H1 (cell line): ENCODE data around the gene ZNF385B. TPM values are rescaled to one million over a fixed set of nuclear protein-coding genes. Genes with fewer than 3 reads are reported as not detected.

Experiments
- CTCF ChIA-PET: fragments of 300-600 bp; sonication (Branson Sonifier 250); formaldehyde crosslinking; loops from one replicate; lab custom pipeline; 2021; ENCODE audit not compliant: partially characterized antibody; lab: Charles Lee
- POLR2A ChIA-PET: fragments of 300-600 bp; sonication (Branson Sonifier 250); formaldehyde crosslinking; loops from one replicate; lab custom pipeline; 2021; ENCODE audit warnings: inconsistent platforms; ENCODE audit not compliant: partially characterized antibody; lab: Charles Lee
- DNase-seq, 2 experiments: peaks; one replicate each; pipeline versions ENCODE4 v3.0.0 to v3.0.0-alpha.2; 2010 to 2022; ENCODE audit warnings: low spot score in 2 of 2, low read depth in 1 of 2, mixed read lengths in 1 of 2
- FAIRE-seq: peaks from 2 replicates; lab custom pipeline; 2011; peaks lifted over from hg19 to GRCh38; lab: Jason Lieb, UNC
- H2AFZ ChIP-seq: 2 replicates; pipeline ENCODE4 v1.8.1; 2012; ENCODE audit warnings: low read length, inconsistent platforms
- H2AK5ac ChIP-seq: 2 replicates; pipeline ENCODE4 v1.6.1; 2013; ENCODE audit warnings: low read depth, low read length
- H2BK120ac ChIP-seq: replicated peaks from 2 replicates; pipeline ENCODE3; 2013; ENCODE audit warnings: low read depth, low read length, inconsistent platforms
- H2BK12ac ChIP-seq: 2 replicates; pipeline ENCODE4 v1.6.1; 2013; ENCODE audit warnings: low read depth, low read length
- H2BK15ac ChIP-seq: 2 replicates; pipeline ENCODE4 v1.6.1; 2013; ENCODE audit warnings: low read length
- H2BK20ac ChIP-seq: 2 replicates; pipeline ENCODE4 v1.6.1; 2013; ENCODE audit warnings: low read length
- H2BK5ac ChIP-seq: 2 replicates; pipeline ENCODE4 v1.6.1; 2013; ENCODE audit warnings: low read depth, low read length
- H3K14ac ChIP-seq: 2 replicates; pipeline ENCODE4 v1.6.1; 2013; ENCODE audit warnings: inconsistent platforms; ENCODE audit not compliant: insufficient read length
- H3K18ac ChIP-seq: 2 replicates; pipeline ENCODE4 v1.6.1; 2013; ENCODE audit warnings: low read length; ENCODE audit errors: extremely low read depth
- H3K23ac ChIP-seq: 2 replicates; pipeline ENCODE4 v1.6.1; 2013; ENCODE audit warnings: inconsistent platforms; ENCODE audit not compliant: insufficient read length
- H3K23me2 ChIP-seq: 2 replicates; pipeline ENCODE4 v1.6.1; 2013; ENCODE audit warnings: low read depth, low read length
- H3K27ac ChIP-seq: 2 replicates; pipeline ENCODE4 v1.6.1; 2011; ENCODE audit warnings: low read depth, low read length, inconsistent platforms
- H3K27me3 ChIP-seq, 4 experiments: replicated peaks in 1 of 4; 1 replicate in 1 of 4; 2 replicates in 3 of 4; pipeline versions ENCODE4 v1.6.1 to v1.8.1; 2011 to 2013; ENCODE audit warnings: low read length in 3 of 4, mild to moderate bottlenecking in 3 of 4, inconsistent platforms in 2 of 4, mixed read lengths in 2 of 4, moderate library complexity in 1 of 4; ENCODE audit not compliant: control insufficient read depth in 3 of 4, insufficient read depth in 3 of 4; ENCODE audit errors: extremely low read depth in 1 of 4
- H3K36me3 ChIP-seq, 4 experiments: 2 replicates each; pipeline versions ENCODE4 v1.6.1 to v1.8.1; 2011 to 2013; ENCODE audit warnings: mild to moderate bottlenecking in 4 of 4, low read length in 3 of 4, moderate library complexity in 2 of 4, control low read depth in 1 of 4, inconsistent platforms in 1 of 4; ENCODE audit not compliant: insufficient read depth in 4 of 4, control insufficient read depth in 2 of 4
- H3K4ac ChIP-seq: replicated peaks from 2 replicates; pipeline ENCODE3; 2013; ENCODE audit warnings: low read length, low read depth, mixed read lengths, inconsistent platforms; ENCODE audit not compliant: insufficient read length
- H3K4me1 ChIP-seq, 4 experiments: replicated peaks in 1 of 4; 1 replicate in 1 of 4; 2 replicates in 3 of 4; pipeline versions ENCODE4 v1.6.1 to v1.8.1; 2011 to 2013; ENCODE audit warnings: low read length in 3 of 4, inconsistent platforms in 2 of 4, mixed read lengths in 1 of 4; ENCODE audit not compliant: insufficient read depth in 4 of 4, control insufficient read depth in 3 of 4
- H3K4me2 ChIP-seq, 2 experiments: 2 replicates each; pipeline versions ENCODE4 v1.6.1 to v1.8.1; 2011 to 2013; ENCODE audit warnings: low read depth in 2 of 2, low read length in 2 of 2, control low read depth in 1 of 2, inconsistent platforms in 1 of 2, mild to moderate bottlenecking in 1 of 2; ENCODE audit not compliant: insufficient read depth in 1 of 2
- H3K4me3 ChIP-seq, 4 experiments: fragments of 200-600, 300-600 bp in 1 of 4; sonication (generic), shearing (Covaris generic), sonication (Bioruptor Twin) in 1 of 4; 2 replicates each; pipeline versions ENCODE4 v1.5.1 to v1.8.1; 2011 to 2016; ENCODE audit warnings: low read length in 4 of 4, low read depth in 3 of 4, control low read depth in 2 of 4, inconsistent platforms in 2 of 4, mild to moderate bottlenecking in 2 of 4, mixed read lengths in 1 of 4, moderate library complexity in 1 of 4; ENCODE audit not compliant: insufficient read depth in 2 of 4; ENCODE audit errors: extremely low read depth in 1 of 4
- H3K56ac ChIP-seq: replicated peaks from 2 replicates; pipeline ENCODE3; 2013; ENCODE audit warnings: low read depth, mild to moderate bottlenecking, mixed read lengths, low read length, inconsistent platforms; ENCODE audit not compliant: insufficient read length
- H3K79me1 ChIP-seq: 2 replicates; pipeline ENCODE4 v1.6.1; 2013; ENCODE audit warnings: low read depth, low read length, control low read depth
- H3K79me2 ChIP-seq, 2 experiments: 2 replicates each; pipeline versions ENCODE4 v1.6.1 to v1.8.1; 2012 to 2013; ENCODE audit warnings: low read length in 2 of 2, mild to moderate bottlenecking in 2 of 2, inconsistent platforms in 1 of 2; ENCODE audit not compliant: insufficient read depth in 2 of 2, control insufficient read depth in 1 of 2
- H3K9ac ChIP-seq, 4 experiments: replicated peaks in 1 of 4; 1 replicate in 1 of 4; 2 replicates in 3 of 4; pipeline versions ENCODE4 v1.6.1 to v1.8.1; 2011 to 2013; ENCODE audit warnings: low read depth in 3 of 4, low read length in 3 of 4, control low read depth in 2 of 4, mild to moderate bottlenecking in 2 of 4, moderate library complexity in 2 of 4, inconsistent platforms in 1 of 4; ENCODE audit errors: extremely low read depth in 1 of 4
- H3K9me3 ChIP-seq, 2 experiments: 2 replicates each; pipeline versions ENCODE4 v1.6.1 to v1.8.1; 2012 to 2013; ENCODE audit warnings: mild to moderate bottlenecking in 2 of 2, moderate library complexity in 2 of 2, control low read depth in 1 of 2, inconsistent platforms in 1 of 2, low read depth in 1 of 2, low read length in 1 of 2, mixed read lengths in 1 of 2; ENCODE audit not compliant: insufficient read depth in 2 of 2
- H4K20me1 ChIP-seq, 2 experiments: replicated peaks in 1 of 2; 2 replicates each; pipeline versions ENCODE3 to v1.8.1; 2011 to 2013; ENCODE audit warnings: inconsistent platforms in 2 of 2, low read length in 2 of 2, mild to moderate bottlenecking in 1 of 2; ENCODE audit not compliant: insufficient read depth in 2 of 2, control insufficient read depth in 1 of 2
- H4K5ac ChIP-seq: 2 replicates; pipeline ENCODE4 v1.6.1; 2013; ENCODE audit warnings: low read length, low read depth, mixed read lengths, inconsistent platforms; ENCODE audit not compliant: insufficient read length
- H4K8ac ChIP-seq: 2 replicates; pipeline ENCODE4 v1.8.0; 2013; ENCODE audit warnings: mild to moderate bottlenecking, moderate library complexity, low read length, inconsistent platforms; ENCODE audit not compliant: insufficient read depth; ENCODE audit errors: extremely low read depth
- H4K91ac ChIP-seq: replicated peaks from 2 replicates; pipeline ENCODE3; 2013; ENCODE audit warnings: low read length, mixed read lengths, inconsistent platforms; ENCODE audit not compliant: insufficient read length
- CBX5 ChIP-seq: fragments of 300-800, 300-1000 bp; sonication (generic); IDR thresholded peaks from 2 replicates; pipeline ENCODE4 v1.7.1; 2016; ENCODE audit warnings: antibody characterized with exemption, low read length, low read depth
- RAD21 ChIP-seq, 2 experiments: IDR thresholded peaks in 1 of 2; conservative IDR thresholded peaks in 1 of 2; 2 replicates each; pipeline ENCODE4 v1.6.1; 2011; ENCODE audit warnings: low read depth in 2 of 2, low read length in 2 of 2, improper control_type of control experiment in 1 of 2, inconsistent platforms in 1 of 2, mild to moderate bottlenecking in 1 of 2, moderate library complexity in 1 of 2
- WGBS, 2 experiments: shearing (Covaris generic) in 1 of 2; methylation state at CpG; one replicate each; pipeline versions ENCODE4 v1.1.6 to v1.1.7; 2013 to 2015; ENCODE audit warnings: low lambda C conversion rate in 2 of 2, mixed read lengths in 2 of 2, inconsistent platforms in 1 of 2, low coverage in 1 of 2, missing lambda C conversion rate in 1 of 2; ENCODE audit not compliant: insufficient replicate concordance in 2 of 2, insufficient coverage in 1 of 2, insufficient read length in 1 of 2; ENCODE audit errors: extremely low coverage in 1 of 2, missing lambda C conversion rate in 1 of 2; 5-methylcytosine and 5-hydroxymethylcytosine counted together
- polyA plus RNA-seq, 7 experiments: library from polyadenylated mRNA; depleted of rRNA in 3 of 7; stranded (reverse) in 5 of 7; unstranded in 2 of 7; fragments of >200 nt in 5 of 7; fragments of 200-250 nt in 2 of 7; gene quantifications; 1 replicate in 5 of 7; 2 replicates in 1 of 7; 4 replicates in 1 of 7; pipeline versions ENCODE4 v1.2.1 to v1.2.3, GENCODE V29; 2011 to 2013; ENCODE audit warnings: missing spikeins in 2 of 7, mixed read lengths in 2 of 7
- total RNA-seq: library from RNA; stranded (reverse); fragmentation: NEBNext Ultra II Directional; extraction: Animal tissue kit (Norgen Biotek cat#: 25700); gene quantifications from 2 replicates; pipeline ENCODE4 v1.2.1, GENCODE V29; 2021
- TF ChIP-seq, protein P1 (sequence below), 3 experiments: IDR thresholded peaks; 1 replicate in 2 of 3; 2 replicates in 1 of 3; pipeline versions ENCODE4 v1.5.1 to v1.6.1; 2011; ENCODE audit warnings: low read length in 3 of 3, mild to moderate bottlenecking in 3 of 3, inconsistent platforms in 2 of 3, low read depth in 1 of 3, moderate library complexity in 1 of 3; ENCODE audit not compliant: insufficient read depth in 1 of 3; ENCODE audit errors: control extremely low read depth in 1 of 3

Gene ZNF385B
- total and polyA plus RNA-seq, 2 of the 8 experiments (the other 6 are each of a cell fraction or from before 2014, with no cell fraction given): 1.1 to 3.7 TPM

DNA sequence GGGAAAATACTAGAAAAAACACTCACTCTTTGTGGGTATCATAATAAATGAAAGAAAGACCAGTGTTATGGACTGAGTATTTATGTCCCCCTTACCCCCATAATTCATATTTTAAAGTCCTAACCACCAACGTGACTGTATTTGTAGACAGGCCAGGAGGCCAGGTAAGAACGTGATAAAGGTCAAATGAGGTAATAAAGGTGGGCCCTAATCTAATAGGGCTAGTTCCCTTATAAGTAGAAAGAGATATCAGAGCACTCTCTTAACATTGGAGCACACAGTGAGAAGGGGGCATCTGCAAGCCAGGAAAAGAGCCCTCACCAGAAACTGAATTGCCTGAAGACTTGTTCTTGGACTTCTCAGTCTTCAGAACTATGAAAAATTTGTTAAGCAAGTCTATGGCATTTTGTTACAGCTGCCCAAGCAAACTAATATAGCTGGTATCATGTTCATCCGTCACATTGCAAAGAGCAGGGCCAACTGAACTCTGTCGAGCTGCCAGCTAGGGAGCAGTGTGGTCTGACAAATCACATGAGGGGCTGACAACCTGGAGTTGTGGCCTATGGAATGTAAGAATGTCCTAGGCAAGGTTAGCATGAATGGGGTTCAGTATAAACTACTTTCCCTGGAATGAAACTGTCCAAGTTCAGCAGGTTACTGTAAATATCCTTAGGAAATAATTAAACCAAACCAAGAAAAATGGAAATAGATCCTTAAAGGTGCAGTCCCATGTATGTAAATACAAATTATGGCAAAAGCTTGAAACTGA, 280.9 kb downstream of the ZNF385B start:
- no peaks in the 10 kb centered on the region for H3K79me1 ChIP-seq
- no peak overlapping the region for H2BK120ac ChIP-seq
- no peak overlapping the region for H3K9ac ChIP-seq
- H2AK5ac ChIP-seq: no peak overlapping the region
- no peak overlapping the region for H4K8ac ChIP-seq
- TF ChIP-seq RAD21 (IDR thresholded peaks at IDR 0.05 in 1 of 2, conservative IDR thresholded peaks at IDR 0.05 in 1 of 2; ENCODE audit: low read depth in 2 of 2, low read length in 2 of 2) (peak; percentile 15 to 43; a peak in 2 of 4 replicates), CBX5 (no peak)
- TF ChIP-seq, protein P1, sequence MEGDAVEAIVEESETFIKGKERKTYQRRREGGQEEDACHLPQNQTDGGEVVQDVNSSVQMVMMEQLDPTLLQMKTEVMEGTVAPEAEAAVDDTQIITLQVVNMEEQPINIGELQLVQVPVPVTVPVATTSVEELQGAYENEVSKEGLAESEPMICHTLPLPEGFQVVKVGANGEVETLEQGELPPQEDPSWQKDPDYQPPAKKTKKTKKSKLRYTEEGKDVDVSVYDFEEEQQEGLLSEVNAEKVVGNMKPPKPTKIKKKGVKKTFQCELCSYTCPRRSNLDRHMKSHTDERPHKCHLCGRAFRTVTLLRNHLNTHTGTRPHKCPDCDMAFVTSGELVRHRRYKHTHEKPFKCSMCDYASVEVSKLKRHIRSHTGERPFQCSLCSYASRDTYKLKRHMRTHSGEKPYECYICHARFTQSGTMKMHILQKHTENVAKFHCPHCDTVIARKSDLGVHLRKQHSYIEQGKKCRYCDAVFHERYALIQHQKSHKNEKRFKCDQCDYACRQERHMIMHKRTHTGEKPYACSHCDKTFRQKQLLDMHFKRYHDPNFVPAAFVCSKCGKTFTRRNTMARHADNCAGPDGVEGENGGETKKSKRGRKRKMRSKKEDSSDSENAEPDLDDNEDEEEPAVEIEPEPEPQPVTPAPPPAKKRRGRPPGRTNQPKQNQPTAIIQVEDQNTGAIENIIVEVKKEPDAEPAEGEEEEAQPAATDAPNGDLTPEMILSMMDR (IDR thresholded peaks at IDR 0.05; ENCODE audit: control extremely low read depth in 1 of 3, insufficient read depth in 1 of 3, low read depth in 1 of 3, low read length in 3 of 3): peak in 1 of 3 experiments; percentile 7; a peak in 1 of 4 replicates
- H3K4me1 ChIP-seq: no peaks in the 10 kb centered on the region
- no peaks in the 10 kb centered on the region for H3K79me2 ChIP-seq
- no peaks in the 10 kb centered on the region for H3K9me3 ChIP-seq
- H3K18ac ChIP-seq: no peak overlapping the region
- no peak overlapping the region for H3K27ac ChIP-seq
- no peak overlapping the region for H3K56ac ChIP-seq
- WGBS, 2 experiments: 82% methylated on average over 4 of the region's 4 CpGs; no CpG with 5 or more reads in 1 of the 2 experiments
- FAIRE-seq (no peak), DNase-seq (no peak)
- H2AFZ ChIP-seq: no peak overlapping the region
- H2BK5ac ChIP-seq: no peak overlapping the region
- H3K23me2 ChIP-seq: no peaks in the 10 kb centered on the region
- H3K4ac ChIP-seq: no peak overlapping the region
- H3K4me3 ChIP-seq: no peak overlapping the region
- H2BK12ac ChIP-seq: no peak overlapping the region
- H3K27me3 ChIP-seq: no peaks in the 10 kb centered on the region
- ChIA-PET CTCF (interaction anchor here (1.5 kb wide), 2 partner anchors 11 to 154 kb away, joined by 3 to 5 read pairs; no protein-coding TSS in a partner anchor), POLR2A (no interaction called here)
- H3K36me3 ChIP-seq: no peaks in the 10 kb centered on the region
- no peak overlapping the region for H3K14ac ChIP-seq
- H2BK20ac ChIP-seq: no peak overlapping the region
- H3K4me2 ChIP-seq: no peak overlapping the region
- no peak overlapping the region for H4K91ac ChIP-seq
- no peaks in the 10 kb centered on the region for H4K20me1 ChIP-seq
- no peak overlapping the region for H3K23ac ChIP-seq
- no peak overlapping the region for H2BK15ac ChIP-seq
- no peak overlapping the region for H4K5ac ChIP-seq
